ENCODE measurements around the gene CORO1A.
"Not testable (repeated sequence)": the region's sequence is repeated elsewhere in the genome, so short reads cannot be mapped to it uniquely, and the experiment has no call there.

Gene CORO1A

DNA sequence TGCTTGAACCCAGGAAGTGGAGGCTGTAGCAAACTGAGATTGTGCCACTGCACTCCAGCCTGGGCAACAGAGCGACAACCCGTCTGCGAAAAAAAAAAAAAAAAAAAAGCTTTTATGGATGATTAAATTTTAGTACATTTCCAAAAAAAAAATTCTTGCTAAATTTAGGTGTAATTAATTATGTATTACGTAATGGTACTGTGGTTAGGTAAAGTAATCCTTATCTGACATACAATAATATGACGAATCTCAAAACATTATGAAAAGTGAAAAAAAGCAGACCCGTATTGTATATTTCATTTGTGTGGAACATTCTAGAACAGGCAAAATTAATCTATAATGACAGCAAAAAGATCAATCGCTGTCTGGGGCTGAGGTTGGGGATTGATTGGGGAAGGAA lies 10.3 kb upstream of the CORO1A start:
- no peak for DNase-seq

DNA sequence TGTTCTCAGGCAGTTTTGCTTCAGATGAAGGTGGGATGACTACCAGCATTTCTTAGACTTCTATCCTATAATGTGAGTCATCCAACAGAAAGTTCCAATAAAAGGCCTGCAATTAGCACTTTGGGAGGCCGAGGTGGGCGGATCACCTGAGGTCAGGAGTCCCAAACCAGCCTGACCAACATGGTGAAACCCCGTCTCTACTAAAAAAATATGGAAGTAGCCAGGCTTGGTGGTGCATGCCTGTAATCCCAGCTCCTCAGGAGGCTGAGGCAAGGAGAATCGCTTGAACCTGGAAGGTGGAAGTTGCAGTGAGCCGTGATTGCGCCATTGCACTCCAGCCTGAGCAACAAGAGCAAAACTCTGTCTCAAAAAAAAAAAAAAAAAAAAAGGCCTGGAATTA lies 6.5 kb upstream of the CORO1A start:
- not testable (repeated sequence) for DNase-seq

DNA sequence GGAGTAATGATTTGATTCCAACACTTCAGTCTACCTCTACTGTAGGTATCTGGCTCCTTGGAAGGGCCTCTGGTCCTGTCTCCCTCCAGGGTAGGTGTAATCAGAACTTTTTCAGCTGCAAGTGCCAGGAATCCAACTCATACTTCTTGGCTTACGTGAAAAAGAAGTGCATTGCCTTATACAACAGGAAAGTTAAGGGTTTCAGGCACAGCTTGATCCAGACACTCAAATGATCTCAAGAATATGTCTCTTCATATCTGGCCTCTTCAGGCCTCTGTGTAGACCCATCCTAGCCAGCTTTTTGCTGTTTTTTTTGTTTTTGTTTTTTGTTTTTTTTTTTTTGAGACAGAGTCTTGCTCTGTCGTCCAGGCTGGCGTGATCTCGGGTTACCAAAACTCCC lies 4.2 kb upstream of the CORO1A start:
- no peak for DNase-seq

DNA sequence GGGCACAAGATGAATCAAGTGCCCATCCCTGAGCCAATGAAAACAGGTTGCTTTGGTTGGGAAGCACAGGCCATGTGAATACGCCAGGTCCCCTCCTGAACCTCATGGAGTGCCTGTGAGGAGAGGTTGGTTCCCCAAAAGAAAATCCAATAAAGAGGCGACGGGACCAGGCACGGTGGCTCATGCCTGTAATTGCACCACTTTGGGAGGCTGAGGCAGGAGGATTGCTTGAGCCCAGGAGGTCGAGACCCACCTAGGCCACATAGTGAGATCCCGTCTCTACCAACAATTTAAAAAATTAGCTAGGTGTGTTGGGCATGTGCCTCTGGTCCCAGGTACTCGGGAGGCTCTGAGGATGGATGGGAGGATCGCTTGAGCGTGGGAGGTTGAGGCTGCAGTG lies 3.5 kb upstream of the CORO1A start:
- DNase-seq, result no peak

DNA sequence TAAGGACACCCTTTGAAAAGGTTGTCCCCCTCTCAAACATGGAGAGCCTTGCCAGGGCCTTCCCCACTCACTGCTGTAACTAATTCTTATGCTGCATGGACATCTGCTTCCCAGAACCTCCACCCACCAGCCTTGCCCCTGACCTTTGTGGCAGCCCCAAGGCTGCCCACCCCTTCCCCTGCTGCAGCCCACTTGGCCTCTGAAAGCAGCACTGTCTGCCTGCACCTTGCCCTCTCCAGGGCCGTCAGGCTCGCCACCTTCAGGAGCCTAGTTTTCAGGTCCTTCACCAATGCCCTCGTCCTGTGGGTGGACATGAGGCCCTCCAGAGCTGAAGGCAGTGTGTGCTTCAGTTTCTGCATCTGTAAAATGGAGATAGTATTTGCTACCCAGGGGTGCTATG lies 2.7 kb upstream of the CORO1A start:
- no peak for DNase-seq

DNA sequence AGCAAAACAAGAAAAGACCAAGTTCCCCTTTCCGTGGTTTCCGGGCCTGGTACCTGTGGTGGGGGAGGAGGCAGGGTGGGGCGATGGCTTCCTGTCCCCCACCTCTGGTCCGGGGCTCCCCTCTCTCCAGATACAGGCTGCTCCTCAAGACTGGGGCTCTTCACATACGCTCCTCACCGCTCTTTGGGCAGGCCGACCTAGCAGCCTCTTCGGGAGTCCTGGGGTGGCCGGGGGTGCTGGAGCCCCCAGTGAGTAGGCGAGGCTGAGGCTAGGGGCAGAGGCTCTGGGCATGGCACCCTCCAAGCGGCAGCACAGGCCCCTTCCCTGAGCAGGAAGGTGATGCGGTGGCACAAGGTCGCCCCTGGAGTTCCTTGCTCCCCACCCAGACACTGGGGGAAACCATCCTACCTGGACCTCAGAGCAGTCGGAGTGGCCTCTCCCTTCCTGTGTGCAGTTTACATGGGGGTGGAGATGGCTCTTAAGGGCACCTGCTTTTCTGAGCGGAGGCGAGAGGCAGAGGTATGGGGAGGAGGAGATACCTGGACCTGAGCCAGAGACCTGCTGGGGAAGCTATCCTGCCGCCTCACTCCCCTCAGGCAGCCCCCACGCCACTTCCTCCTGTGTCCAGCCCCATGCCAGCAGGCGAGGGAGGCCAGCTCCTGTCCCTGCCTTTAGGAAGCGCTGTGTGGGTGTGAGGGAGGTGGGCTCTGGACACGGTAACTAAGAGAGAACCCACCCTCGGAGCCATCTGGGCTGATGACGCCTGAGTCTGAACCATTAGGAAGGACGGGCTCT lies 891 bp downstream of the CORO1A start:
- DNase-seq, result peak; percentile 67

DNA sequence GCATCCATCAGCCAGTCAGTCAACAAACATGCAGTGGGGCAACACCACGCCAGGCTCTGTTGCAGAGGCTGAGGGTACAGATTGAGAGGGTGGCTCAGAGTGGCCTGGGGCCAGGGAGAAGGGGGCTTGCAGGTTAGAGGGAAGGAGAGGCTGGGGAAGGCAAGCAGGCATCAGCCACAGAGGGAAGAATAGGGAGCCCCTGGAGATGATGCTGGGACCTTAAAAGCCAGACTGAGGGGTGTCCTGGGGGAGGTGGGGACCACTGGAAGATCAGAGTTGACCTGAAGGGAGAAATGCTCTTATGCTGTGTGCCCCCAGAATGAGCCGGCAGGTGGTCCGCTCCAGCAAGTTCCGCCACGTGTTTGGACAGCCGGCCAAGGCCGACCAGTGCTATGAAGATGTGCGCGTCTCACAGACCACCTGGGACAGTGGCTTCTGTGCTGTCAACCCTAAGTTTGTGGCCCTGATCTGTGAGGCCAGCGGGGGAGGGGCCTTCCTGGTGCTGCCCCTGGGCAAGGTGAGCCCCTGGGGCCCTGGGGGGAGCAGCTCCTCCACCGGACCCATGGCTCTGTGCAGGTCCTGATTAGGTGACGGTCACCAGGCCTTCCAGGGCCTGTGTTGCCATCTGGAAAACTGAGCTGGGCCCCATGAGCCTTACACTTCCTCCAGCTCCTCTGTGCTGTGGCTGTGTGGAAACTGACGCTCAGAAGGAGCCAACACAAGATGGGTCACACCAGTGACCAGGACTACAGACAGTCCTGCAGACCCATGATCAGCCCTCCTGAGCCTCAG lies 1.7 kb downstream of the CORO1A start:
- DNase-seq, result peak; percentile 11

DNA sequence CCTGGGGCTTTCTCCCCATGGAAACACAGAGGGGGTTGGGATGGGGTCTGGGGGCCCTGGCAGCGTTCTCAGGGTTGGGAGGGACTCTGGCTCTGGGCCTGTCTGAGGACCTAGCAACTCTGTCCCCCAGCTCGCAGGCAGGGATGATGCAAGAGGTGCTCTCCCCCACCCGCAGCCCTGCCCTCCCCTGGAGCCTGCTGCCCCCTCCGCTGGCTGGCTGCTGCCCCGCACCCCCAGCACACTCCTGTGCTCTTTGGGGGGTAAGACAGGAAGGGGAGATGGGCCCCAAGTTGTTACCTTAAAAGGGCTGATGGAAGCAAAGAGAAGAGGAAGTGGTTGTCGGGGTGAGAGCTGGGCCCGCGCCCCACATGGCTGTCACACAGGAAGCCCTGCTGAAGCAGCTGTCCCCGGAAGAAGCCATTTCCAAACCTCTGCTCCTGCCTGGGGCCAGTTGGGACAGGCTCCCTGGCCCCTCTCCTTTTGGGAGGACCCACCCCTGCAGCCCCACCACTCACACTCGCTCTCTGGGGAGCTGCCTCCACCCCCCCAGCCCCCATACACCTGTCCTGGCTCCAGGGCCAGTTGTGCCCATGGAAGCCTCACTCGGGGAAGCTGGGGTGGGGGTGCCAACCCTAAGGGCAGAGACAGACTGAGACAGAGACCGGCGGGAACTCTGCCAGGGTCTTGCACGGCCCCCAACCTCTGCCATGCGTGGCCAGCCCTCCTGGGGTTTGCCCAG lies 2.5 kb downstream of the CORO1A start:
- DNase-seq, result peak; percentile 67

DNA sequence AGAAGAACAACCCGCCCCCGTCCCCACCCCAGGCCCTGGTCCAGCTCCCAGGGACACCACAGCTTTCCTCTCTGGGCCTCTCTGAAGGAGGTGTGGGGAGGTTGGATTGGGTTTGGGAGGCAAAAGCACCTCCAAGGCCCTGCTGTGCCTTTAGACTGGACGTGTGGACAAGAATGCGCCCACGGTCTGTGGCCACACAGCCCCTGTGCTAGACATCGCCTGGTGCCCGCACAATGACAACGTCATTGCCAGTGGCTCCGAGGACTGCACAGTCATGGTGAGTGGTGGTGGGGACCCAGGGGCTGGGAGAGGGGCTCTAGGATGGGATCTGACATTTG lies 3.0 kb downstream of the CORO1A start:
- no peak for DNase-seq

DNA sequence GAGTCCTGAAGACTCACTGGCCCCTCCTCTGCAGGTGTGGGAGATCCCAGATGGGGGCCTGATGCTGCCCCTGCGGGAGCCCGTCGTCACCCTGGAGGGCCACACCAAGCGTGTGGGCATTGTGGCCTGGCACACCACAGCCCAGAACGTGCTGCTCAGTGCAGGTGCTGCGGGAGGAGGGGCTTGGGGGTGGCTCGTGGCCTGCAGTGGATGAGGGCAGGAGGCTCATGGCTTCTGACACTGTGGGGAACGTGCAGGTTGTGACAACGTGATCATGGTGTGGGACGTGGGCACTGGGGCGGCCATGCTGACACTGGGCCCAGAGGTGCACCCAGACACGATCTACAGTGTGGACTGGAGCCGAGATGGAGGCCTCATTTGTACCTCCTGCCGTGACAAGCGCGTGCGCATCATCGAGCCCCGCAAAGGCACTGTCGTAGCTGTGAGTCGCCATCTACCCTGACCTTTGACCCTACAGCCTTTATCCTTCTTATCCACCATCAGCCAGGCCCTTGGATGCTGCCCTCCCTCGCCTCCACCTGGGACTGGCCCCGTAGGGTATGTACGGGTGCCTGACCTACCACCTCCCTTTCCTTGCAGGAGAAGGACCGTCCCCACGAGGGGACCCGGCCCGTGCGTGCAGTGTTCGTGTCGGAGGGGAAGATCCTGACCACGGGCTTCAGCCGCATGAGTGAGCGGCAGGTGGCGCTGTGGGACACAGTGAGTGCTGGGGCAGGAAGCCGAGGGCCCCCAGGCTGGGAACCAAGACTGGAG lies 3.6 kb downstream of the CORO1A start:
- DNase-seq, result peak; percentile 93

DNA sequence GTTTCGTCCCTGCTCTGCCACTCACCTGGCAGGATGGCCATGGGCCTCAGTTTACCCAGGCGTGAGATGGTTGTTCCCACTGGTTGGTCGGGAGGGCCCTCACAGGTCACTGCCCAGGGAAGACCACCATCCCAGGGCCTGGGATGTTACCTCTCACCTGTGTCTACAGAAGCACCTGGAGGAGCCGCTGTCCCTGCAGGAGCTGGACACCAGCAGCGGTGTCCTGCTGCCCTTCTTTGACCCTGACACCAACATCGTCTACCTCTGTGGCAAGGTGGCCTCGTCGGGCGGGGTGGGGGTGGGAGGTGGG lies 4.1 kb downstream of the CORO1A start:
- no peak for DNase-seq

DNA sequence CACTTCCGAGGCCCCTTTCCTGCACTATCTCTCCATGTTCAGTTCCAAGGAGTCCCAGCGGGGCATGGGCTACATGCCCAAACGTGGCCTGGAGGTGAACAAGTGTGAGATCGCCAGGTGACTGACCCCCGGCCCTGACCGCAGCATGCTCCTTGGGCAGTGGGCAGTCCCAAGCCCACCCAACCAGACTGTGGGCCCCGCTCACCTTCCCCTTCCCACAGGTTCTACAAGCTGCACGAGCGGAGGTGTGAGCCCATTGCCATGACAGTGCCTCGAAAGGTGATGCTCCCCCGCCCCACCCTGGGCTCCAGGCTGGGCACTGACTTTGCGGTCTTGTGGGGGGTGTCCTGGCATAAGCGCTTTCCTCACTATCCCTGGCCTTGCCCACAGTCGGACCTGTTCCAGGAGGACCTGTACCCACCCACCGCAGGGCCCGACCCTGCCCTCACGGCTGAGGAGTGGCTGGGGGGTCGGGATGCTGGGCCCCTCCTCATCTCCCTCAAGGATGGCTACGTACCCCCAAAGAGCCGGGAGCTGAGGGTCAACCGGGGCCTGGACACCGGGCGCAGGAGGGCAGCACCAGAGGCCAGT lies 4.7 kb downstream of the CORO1A start:
- no peak for DNase-seq

DNA sequence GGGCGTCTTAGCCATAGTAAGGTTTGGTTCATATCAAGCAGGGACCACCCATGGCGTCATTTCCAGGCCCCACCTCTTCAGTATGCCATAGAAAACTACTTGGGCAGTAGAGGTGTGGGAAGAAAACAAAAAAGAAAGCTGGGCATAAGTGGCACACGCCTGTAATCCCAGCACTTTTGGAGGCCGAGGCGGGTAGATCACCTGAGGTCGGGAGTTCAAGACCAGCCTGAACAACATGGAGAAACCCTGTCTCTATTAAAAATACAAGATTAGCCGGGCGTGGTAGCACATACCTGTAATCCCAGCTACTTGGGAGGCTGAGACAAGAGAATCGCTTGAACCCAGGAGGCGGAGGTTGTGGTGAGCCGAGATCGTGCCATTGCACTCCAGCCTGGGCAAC lies 7.8 kb downstream of the CORO1A start:
- DNase-seq, result not testable (repeated sequence)

DNA sequence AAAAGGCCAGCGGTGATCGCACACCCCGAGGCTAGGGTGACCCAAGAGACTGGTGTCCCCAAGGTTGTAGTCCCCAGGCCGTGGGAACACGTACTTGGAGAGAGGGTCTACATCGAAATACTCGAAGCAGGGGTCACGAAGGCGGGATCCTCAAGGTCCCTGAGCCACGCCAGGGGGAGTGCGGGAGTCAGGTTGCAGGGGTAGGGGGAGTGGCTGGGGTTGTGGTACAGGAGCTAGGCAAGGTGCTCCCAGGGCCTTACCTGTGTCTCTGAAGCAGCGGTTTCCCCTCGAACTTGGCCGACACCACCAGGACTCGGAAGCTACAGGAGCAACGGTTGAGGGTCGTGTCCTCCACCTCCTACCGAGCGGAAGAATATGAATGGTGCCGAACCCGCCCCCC lies 9.7 kb downstream of the CORO1A start:
- DNase-seq, result not testable (repeated sequence)

DNA sequence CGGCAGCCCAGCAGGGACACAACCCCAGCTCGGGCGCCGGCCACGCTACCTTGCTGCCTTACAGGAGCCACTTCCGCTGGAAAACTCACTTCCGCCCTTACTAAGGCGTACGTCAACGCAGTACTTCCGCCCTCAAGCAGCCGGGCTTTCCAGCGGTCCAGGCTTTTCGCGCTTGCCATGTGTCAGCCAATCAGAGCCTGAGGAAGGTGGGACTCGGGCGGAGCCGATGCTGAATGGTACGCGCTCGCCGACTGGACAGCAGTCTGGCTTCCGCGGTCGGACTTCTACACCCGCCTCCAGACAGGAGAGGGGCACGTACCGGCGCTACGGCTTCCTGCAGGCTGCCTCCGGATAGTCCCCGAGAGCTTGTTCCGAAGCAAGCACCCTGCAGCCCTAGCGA lies 10.2 kb downstream of the CORO1A start, which contains the start of the genes BOLA2B and SLX1A:
BOLA2B (minus strand) TSS at position 52 of the 400 bp plus-strand sequence. CDS start 71 bp downstream, outside the sequence.
SLX1A (plus strand) TSS at position 261 of the 400 bp plus-strand sequence. CDS start 210 bp downstream, outside the sequence.
- not testable (repeated sequence) for DNase-seq

DNA sequence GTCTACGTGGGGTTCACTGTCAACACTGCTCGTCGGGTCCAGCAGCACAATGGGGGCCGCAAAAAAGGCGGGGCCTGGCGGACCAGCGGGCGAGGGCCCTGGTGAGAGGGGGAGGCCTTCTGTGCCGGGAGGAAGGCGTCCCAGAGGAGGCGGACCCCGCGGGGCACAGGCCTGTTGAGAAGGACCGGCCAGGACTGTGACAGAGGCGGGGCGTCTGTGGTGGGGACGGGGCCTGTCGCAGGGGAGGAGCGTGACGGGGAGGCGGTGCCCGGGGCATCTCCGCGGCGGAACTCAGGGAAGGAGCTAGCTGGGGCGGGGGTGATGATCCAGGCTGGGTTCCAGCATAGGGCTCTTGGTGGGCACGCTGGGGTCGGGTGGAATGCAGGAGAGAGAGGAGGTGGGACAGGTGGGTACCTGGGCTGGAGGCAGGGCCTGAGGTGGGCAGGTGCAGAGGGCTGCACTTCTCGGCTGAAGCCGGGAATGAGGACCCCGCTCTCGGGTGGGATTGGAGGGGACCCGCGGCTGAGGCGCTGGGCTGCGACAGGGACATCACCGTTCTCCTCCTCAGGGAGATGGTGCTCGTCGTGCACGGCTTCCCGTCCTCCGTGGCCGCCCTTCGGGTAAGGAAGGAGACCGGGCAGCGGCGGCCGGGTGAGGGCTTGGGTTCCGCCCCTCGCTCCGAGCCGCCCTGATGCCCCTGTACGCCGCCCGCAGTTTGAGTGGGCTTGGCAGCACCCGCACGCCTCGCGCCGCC lies 10.9 kb downstream of the CORO1A start:
- DNase-seq, result not testable (repeated sequence)

DNA sequence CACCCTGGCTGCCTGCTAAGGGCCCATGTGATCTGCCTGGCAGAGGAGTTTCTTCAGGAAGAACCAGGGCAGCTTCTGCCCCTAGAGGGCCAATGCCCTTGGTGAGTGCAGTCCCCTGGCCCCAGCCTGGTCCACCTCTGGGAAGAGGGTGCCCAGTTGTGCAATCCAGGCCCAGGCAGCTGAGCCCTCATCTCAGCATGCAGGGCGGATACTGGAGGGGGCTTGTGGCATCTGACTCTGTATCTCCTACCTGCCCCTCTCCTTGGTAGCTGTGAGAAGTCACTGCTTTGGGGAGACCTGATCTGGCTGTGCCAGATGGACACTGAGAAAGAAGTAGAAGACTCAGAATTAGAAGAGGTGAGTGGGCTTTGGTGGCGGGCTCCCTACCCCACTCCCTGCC lies 13.6 kb downstream of the CORO1A start:
- DNase-seq, result not testable (repeated sequence)

DNA sequence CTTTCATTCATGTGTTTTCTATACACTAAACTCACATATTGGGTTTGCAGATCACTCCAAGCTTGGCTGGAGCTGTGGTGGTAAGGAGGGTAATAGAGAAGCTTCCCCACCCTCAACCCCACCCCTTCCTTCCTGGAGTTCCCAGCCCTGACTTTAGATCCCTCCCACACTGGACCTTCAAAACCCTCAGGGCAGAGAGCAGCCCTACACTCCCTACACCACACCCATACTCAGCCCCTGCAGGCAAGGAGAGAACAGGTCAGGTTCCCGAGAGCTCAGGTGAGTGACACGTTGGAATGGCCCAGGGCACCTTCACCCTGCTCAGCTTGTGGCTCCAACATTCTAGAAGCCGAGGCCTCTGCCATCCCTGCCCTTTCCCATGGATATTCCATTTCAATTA lies 15.6 kb downstream of the CORO1A start, which contains the start of gene SULT1A3:
SULT1A3 (plus strand) TSS at position 207 of the 400 bp plus-strand sequence. CDS start 1,474 bp downstream, outside the sequence.
- not testable (repeated sequence) for DNase-seq

DNA sequence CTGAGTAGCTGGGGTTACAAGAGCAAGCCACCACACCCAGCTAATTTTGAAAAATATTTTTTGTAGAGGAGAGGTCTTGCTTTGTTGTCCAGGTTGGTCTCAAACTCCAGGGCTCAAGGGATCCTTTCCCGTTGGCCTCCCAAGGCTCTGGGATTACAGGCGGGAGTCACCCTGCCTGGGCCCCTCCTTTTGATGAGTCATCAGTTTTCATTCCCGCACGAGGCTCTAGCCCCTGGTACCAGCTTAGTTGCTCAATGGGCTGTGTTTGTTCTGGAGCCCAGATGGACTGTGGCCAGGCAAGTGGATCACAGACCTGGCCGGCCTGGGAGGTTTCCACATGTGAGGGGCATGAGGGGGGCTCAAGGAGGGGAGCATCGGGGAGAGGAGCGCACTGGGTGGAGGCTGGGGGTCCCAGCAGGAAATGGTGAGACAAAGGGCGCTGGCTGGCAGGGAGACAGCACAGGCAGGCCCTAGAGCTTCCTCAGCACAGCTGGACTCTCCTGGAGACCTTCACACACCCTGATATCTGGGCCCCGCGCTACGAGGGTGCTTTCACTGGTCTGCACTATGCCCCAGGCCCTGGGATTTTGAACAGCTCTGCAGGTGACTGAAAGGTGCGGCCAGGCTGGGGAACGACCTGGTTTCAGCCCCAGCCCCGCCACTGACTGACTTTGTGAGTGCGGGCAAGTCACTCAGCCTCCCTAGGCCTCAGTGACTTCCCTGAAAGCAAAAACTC lies 16.4 kb downstream of the CORO1A start:
- not testable (repeated sequence) for DNase-seq

DNA sequence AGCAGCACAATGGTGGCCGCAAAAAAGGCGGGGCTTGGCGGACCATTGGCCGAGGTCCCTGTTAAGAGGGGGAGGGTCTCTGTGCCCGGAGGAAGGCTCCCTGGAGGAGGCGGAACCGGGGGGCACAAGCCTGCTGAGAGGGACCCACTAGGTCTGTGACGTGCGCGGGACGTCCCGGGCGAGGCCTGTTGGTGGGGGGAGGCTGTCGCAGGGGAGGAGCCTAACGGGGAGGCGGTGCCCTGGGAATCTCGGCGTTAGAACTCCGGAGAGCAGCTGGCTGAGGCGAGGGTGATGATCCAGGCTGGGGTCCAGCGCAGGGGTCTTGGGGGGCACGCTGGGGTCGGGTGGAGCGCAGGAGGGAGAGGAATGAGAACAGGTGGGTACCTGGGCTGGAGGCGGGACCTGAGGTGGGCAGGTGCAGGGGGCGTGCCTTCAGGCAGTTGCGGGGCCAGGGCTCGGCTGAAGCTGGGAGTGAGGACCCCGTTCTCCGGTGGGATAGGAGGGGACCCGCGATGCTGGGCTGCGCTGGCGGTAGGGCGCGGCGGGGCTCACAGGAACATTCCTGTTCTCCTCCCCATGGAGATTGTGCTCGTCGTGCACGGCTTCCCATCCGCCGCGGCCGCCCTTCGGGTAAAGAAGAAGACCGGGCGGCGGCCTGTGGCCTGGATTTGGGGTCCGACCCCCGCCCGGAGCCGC lies 22.3 kb downstream of the CORO1A start:
- not testable (repeated sequence) for DNase-seq

Data from T-helper 9 cell (primary cell).